K562 (cell line): ENCODE data around the gene MPHOSPH10. TPM values are rescaled to one million over a fixed set of nuclear protein-coding genes. Genes with fewer than 3 reads are reported as not detected.

ENCODE experiments used
- ATAC-seq: fragments of 200-7000 bp; cut with Tn5 transposase; 3 replicates; pipeline ENCODE4 v1.9.1; 2020; ENCODE audit warnings: moderate library complexity
- BruUV-seq: library from RNA; stranded (reverse); fragments of 400-500 nt; replicated peaks from 2 replicates; lab custom pipeline; 2021; lab: Mats Ljungman, UMichigan
- CTCF ChIA-PET: fragments of 300-600 bp; formaldehyde crosslinking; extraction: SDS; loops from one replicate; lab custom pipeline; 2021; ENCODE audit warnings: low intra/inter-chr PET ratio; lab: Yijun Ruan, JAX
- POLR2A ChIA-PET: fragments of 300-600, 350-650 bp; sonication (Branson Sonifier 250); formaldehyde crosslinking; extraction: SDS; loops from one replicate; lab custom pipeline; 2021; ENCODE audit warnings: antibody characterized with exemption, inconsistent platforms; lab: Yijun Ruan, JAX
- DNase-seq, 4 experiments: peaks; one replicate each; pipeline versions ENCODE4 v3.0.0 to v3.0.0-alpha.2; 2011 to 2018; ENCODE audit warnings: low spot score in 3 of 4, mixed read lengths in 3 of 4; ENCODE audit errors: extremely low read depth in 1 of 4
- FAIRE-seq: peaks from 2 replicates; lab custom pipeline; 2011; peaks lifted over from hg19 to GRCh38; lab: Jason Lieb, UNC
- H2AFZ ChIP-seq: 2 replicates; pipeline ENCODE4 v1.6.0; 2011; ENCODE audit warnings: low read depth, low read length, control low read depth, inconsistent platforms
- H3K27ac ChIP-seq: fragments of 200-600 bp; 3 replicates; pipeline ENCODE4 v1.8.0; 2011; ENCODE audit warnings: low read depth, mild to moderate bottlenecking, control low read depth, inconsistent platforms, low read length, moderate library complexity, mixed read lengths; ENCODE audit errors: extremely low read depth
- H3K27me3 ChIP-seq, 2 experiments: fragments of 300-600 bp in 1 of 2; 2 replicates in 1 of 2; 3 replicates in 1 of 2; pipeline versions ENCODE4 v1.6.0 to v1.8.0; 2011; ENCODE audit warnings: inconsistent platforms in 2 of 2, low read length in 2 of 2, mild to moderate bottlenecking in 1 of 2, mixed read lengths in 1 of 2, moderate library complexity in 1 of 2; ENCODE audit not compliant: control insufficient read depth in 2 of 2, insufficient read depth in 2 of 2
- H3K36me3 ChIP-seq: fragments of 300-600 bp; 3 replicates; pipeline ENCODE4 v1.8.0; 2011; ENCODE audit warnings: mild to moderate bottlenecking, low read length, inconsistent platforms; ENCODE audit not compliant: control insufficient read depth, insufficient read depth
- H3K4me1 ChIP-seq, 2 experiments: fragments of 200-600 bp in 1 of 2; replicated peaks in 1 of 2; 2 replicates in 1 of 2; 3 replicates in 1 of 2; pipeline versions ENCODE4 v1.5.1 to v1.8.0; 2011; ENCODE audit warnings: inconsistent platforms in 2 of 2, low read length in 2 of 2, mild to moderate bottlenecking in 1 of 2, mixed read lengths in 1 of 2, moderate library complexity in 1 of 2; ENCODE audit not compliant: control insufficient read depth in 2 of 2, insufficient read depth in 2 of 2
- H3K4me2 ChIP-seq: 2 replicates; pipeline ENCODE4 v1.6.1; 2011; ENCODE audit warnings: low read length, control low read depth, inconsistent platforms, mixed read lengths; ENCODE audit not compliant: insufficient read depth
- H3K4me3 ChIP-seq: fragments of 200-600 bp; sonication (generic), shearing (Covaris generic); 2 replicates; pipeline ENCODE4 v1.5.1; 2016; ENCODE audit warnings: control low read depth, inconsistent platforms
- H3K79me2 ChIP-seq: fragments of 200-600 bp; 3 replicates; pipeline ENCODE4 v1.8.0; 2011; ENCODE audit warnings: low read length, inconsistent platforms; ENCODE audit not compliant: control insufficient read depth, insufficient read depth
- H3K9ac ChIP-seq, 2 experiments: 2 replicates each; pipeline versions ENCODE4 v1.6.0 to v1.6.1; 2011; ENCODE audit warnings: low read depth in 2 of 2, low read length in 2 of 2, control low read depth in 1 of 2, inconsistent platforms in 1 of 2, mild to moderate bottlenecking in 1 of 2, mixed read lengths in 1 of 2; ENCODE audit not compliant: insufficient read depth in 1 of 2
- H3K9me1 ChIP-seq: one replicate; pipeline ENCODE4 v1.6.0; 2011; ENCODE audit warnings: inconsistent platforms, mild to moderate bottlenecking, low read length, moderate library complexity; ENCODE audit not compliant: control insufficient read depth, insufficient read depth
- H3K9me3 ChIP-seq: replicated peaks from 2 replicates; pipeline ENCODE4 v1.5.1; 2011; ENCODE audit warnings: low read depth, low read length, inconsistent platforms; ENCODE audit not compliant: control insufficient read depth, insufficient read depth
- H4K20me1 ChIP-seq: replicated peaks from 2 replicates; pipeline ENCODE4 v1.6.1; 2011; ENCODE audit warnings: low read length, inconsistent platforms, mixed read lengths; ENCODE audit not compliant: control insufficient read depth, insufficient read depth
- ARNT ChIP-seq, 2 experiments: fragments of 450-650 bp; IDR thresholded peaks; 2 replicates each; pipeline ENCODE4 v1.6.1; 2016; ENCODE audit warnings: mild to moderate bottlenecking in 1 of 2
- CBFA2T3 ChIP-seq: fragments of 450-650 bp; IDR thresholded peaks from 2 replicates; pipeline ENCODE4 v1.6.1; 2017
- CXXC5 ChIP-seq: fragments of 250-450 bp; sonication (Bioruptor Pico); IDR thresholded peaks from 2 replicates; pipeline ENCODE4 v1.8.0; 2022; ENCODE audit warnings: inconsistent platforms, mild to moderate bottlenecking, moderate library complexity
- FOXO4 ChIP-seq: fragments of 450-650 bp; formaldehyde crosslinking; IDR thresholded peaks from 2 replicates; pipeline ENCODE4 v1.4.0; 2020; ENCODE audit warnings: mild to moderate bottlenecking, moderate library complexity
- HMBOX1 ChIP-seq: sonication (generic); IDR thresholded peaks from 2 replicates; pipeline ENCODE4 v1.6.1; 2016
- IRF1 ChIP-seq: sonication (generic); formaldehyde crosslinking; IDR thresholded peaks from 2 replicates; pipeline ENCODE4 v1.8.0; 2022; ENCODE audit warnings: missing genetic modification reagents, mild to moderate bottlenecking, borderline replicate concordance
- ZBED1 ChIP-seq: IDR thresholded peaks from 2 replicates; pipeline ENCODE4 v1.6.1; 2014
- ZNF318 ChIP-seq, 2 experiments: fragments of 450-650 bp; IDR thresholded peaks; 2 replicates each; pipeline ENCODE4 v1.6.1; 2016; ENCODE audit warnings: mild to moderate bottlenecking in 2 of 2, borderline replicate concordance in 1 of 2, low read depth in 1 of 2, moderate library complexity in 1 of 2
- ZNF695 ChIP-seq: fragments of 450-650 bp; formaldehyde crosslinking; IDR thresholded peaks from 2 replicates; pipeline ENCODE4 v1.4.0; 2020; ENCODE audit warnings: mild to moderate bottlenecking, moderate library complexity
- WGBS: fragments of 100-300 bp; shearing (Covaris generic); methylation state at CpG from one replicate; pipeline ENCODE4 v1.1.6; 2016; ENCODE audit warnings: low coverage, mixed read lengths; ENCODE audit not compliant: insufficient coverage; ENCODE audit errors: missing lambda C conversion rate; 5-methylcytosine and 5-hydroxymethylcytosine counted together
- in situ Hi-C: fragments of 300-500 bp; cut with MboI; formaldehyde crosslinking; loops from 4 replicates; pipeline ENCODE4 v1.15.0; 2018; ENCODE audit warnings: inconsistent platforms, mixed read lengths
- intact Hi-C: fragments of 100-400 bp; cut with micrococcal nuclease; formaldehyde crosslinking; loops from 2 replicates; pipeline ENCODE4 v1.14.2; 2022
- polyA plus RNA-seq, 8 experiments: library from polyadenylated mRNA; depleted of rRNA in 4 of 8; stranded (reverse) in 5 of 8; unstranded in 3 of 8; fragments of >200 nt; fragmentation: Nextera tagmentation in 2 of 8; fragmentation: Illumina TruSeq in 1 of 8; extraction: Ambion mirVana in 2 of 8; extraction: Trizol in 1 of 8; gene quantifications; 2 replicates each; pipeline versions ENCODE4 v1.2.1 to v1.2.3, GENCODE V29; 2011 to 2014; ENCODE audit warnings: inconsistent platforms in 1 of 8, missing spikeins in 1 of 8
- total RNA-seq, 7 experiments: library from RNA; depleted of rRNA in 6 of 7; stranded (reverse); fragments of >200 nt in 6 of 7; fragmentation: Illumina TruSeq in 2 of 7; extraction: Trizol in 2 of 7; gene quantifications; 2 replicates each; pipeline versions ENCODE4 v1.2.1 to v1.2.3, GENCODE V29; 2011 to 2021; ENCODE audit warnings: low replicate concordance in 1 of 7

MPHOSPH10 gene
- total and polyA plus RNA-seq, 9 of the 15 experiments (the other 6 are each of a cell fraction or from before 2014, with no cell fraction given), result 36.8 to 83.7 (median 58.5) TPM

- no peaks in the 10 kb centered on the region for H3K9me1 ChIP-seq
- no peak overlapping the region for H3K4me3 ChIP-seq
- no peaks in the 10 kb centered on the region for H3K79me2 ChIP-seq
- POLR2A ChIA-PET, result no interaction called here
- no peak for TF ChIP-seq IRF1 (CRISPR knock-in tag)
- no peak for TF ChIP-seq FOXO4 (CRISPR knock-in tag)
- TF ChIP-seq ZBED1, result no peak
- TF ChIP-seq ARNT (IDR thresholded peaks at IDR 0.05), result no peak
- no peak for TF ChIP-seq ZNF318 (IDR thresholded peaks at IDR 0.05; ENCODE audit: borderline replicate concordance in 1 of 2, low read depth in 1 of 2)
- TF ChIP-seq CBFA2T3, result no peak
- TF ChIP-seq HMBOX1, result no peak
- TF ChIP-seq ZNF695 (CRISPR knock-in tag), result no peak
- TF ChIP-seq CXXC5, result no peak
- TF ChIP-seq, all 486 proteins: peak for 0
- no peaks in the 10 kb centered on the region for H3K36me3 ChIP-seq
- H3K27me3 ChIP-seq, result peaks cover 7 to 50% of the 10 kb centered on the region in 2 experiments
- no peak for DNase-seq
- no peaks in the 10 kb centered on the region for H3K4me1 ChIP-seq
- H3K27ac ChIP-seq, result no peak overlapping the region
- no peaks in the 10 kb centered on the region for H4K20me1 ChIP-seq
- no peak overlapping the region for H2AFZ ChIP-seq
- 0% methylated on average over 3 of the region's 3 CpGs for WGBS
- in situ Hi-C loops, result no loop called here
- CTCF ChIA-PET, result no interaction called here
- ATAC-seq, result no peak
- no TSS peak for BruUV-seq
- no peak for FAIRE-seq
- H3K9me3 ChIP-seq, result no peaks in the 10 kb centered on the region
- H3K9ac ChIP-seq, result no peak overlapping the region
- H3K4me2 ChIP-seq, result no peak overlapping the region
- intact Hi-C loops, result no loop called here
Observed at GRCh38 chr2:71174207-71174606, 43.8 kb downstream of the MPHOSPH10 start.
